Breast epithelium (tissue), 3 donors: Measurements from ENCODE around the gene HECTD1.

Experiments
- CTCF ChIP-seq, 3 donors: fragments of 450-650 bp; IDR thresholded peaks; one replicate each; pipeline ENCODE4 v1.5.1; 2016 to 2017; ENCODE audit warnings: antibody characterized with exemption in 3 of 3, mild to moderate bottlenecking in 3 of 3, moderate library complexity in 3 of 3
- POLR2A ChIP-seq: fragments of 450-650 bp; IDR thresholded peaks from one replicate; pipeline ENCODE4 v1.6.1; 2016; ENCODE audit warnings: antibody characterized with exemption, mild to moderate bottlenecking, moderate library complexity

- TF ChIP-seq POLR2A, result no peak
- no peak for TF ChIP-seq CTCF (IDR thresholded peaks at IDR 0.05)
Measured at GRCh38 chr14:31127690-31128089, 79.9 kb downstream of the HECTD1 start.
